Stimulated activated CD8-positive, alpha-beta memory T cell treated with anti-CD3 and anti-CD28 coated beads, Interleukin-7, amount 100 ng/mL, for 24 hours (primary cell): ENCODE measurements around the gene NCAPD3.
"Not testable (repeated sequence)": the region's sequence is repeated elsewhere in the genome, so short reads cannot be mapped to it uniquely, and the experiment has no call there.

Experiments
- DNase-seq: peaks from one replicate; pipeline ENCODE4 v3.0.0-alpha.2; 2020; ENCODE audit warnings: low read depth

NCAPD3 gene

GRCh38 chr11:134131628-134132244 lies 92.0 kb downstream of the NCAPD3 start:
- DNase-seq: no peak

GRCh38 chr11:134126217-134126822 lies 97.4 kb downstream of the NCAPD3 start:
- DNase-seq: no peak

GRCh38 chr11:134125507-134125906 lies 98.3 kb downstream of the NCAPD3 start:
- DNase-seq: no peak

- no peak for DNase-seq
Observed at GRCh38 chr11:134124660-134125451, 98.9 kb downstream of the NCAPD3 start.

GRCh38 chr11:134120921-134121526 lies 102.7 kb downstream of the NCAPD3 start:
- no peak for DNase-seq

- no peak for DNase-seq
Observed at GRCh38 chr11:134120143-134120850, 103.5 kb downstream of the NCAPD3 start.

- DNase-seq: no peak
Observed at GRCh38 chr11:134119094-134119493, 104.7 kb downstream of the NCAPD3 start.

- DNase-seq: no peak
Observed at GRCh38 chr11:134118006-134118405, 105.8 kb downstream of the NCAPD3 start.

GRCh38 chr11:134116210-134116609 lies 107.6 kb downstream of the NCAPD3 start:
- no peak for DNase-seq

- DNase-seq: not testable (repeated sequence)
Observed at GRCh38 chr11:134113787-134114186, 110.0 kb downstream of the NCAPD3 start.

- no peak for DNase-seq
Observed at GRCh38 chr11:134110252-134110815, 113.4 kb downstream of the NCAPD3 start.
